ENCODE measurements around the gene BANP.
"Not testable (repeated sequence)": the region's sequence is repeated elsewhere in the genome, so short reads cannot be mapped to it uniquely, and the experiment has no call there.

Gene BANP

DNA sequence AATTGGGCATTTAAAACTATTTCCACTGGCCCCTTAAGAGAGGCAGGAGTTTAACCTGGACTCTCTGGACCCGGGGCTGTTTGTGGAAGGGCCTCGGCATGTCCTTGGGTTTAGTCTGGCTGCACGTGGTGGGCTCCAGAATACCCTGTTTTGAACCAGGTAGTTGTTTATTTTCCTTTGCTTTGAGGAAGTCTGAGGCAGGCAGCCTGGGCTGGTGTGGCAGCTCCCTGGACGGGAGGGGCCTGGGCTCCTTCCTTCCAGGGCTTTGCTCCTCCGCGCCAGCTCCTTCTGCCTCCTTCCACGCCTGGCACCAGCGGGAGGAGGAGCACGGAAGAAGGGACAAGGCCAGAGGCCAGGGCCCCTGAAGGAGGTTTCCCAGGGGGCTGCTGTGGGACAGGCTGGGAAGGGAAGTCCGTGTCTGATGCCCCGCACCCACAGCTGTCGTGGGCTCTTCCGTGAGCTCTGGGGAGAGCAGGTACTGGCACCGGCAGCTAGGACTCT is 15.5 kb downstream of the BANP start:
- DNase-seq: no peak

DNA sequence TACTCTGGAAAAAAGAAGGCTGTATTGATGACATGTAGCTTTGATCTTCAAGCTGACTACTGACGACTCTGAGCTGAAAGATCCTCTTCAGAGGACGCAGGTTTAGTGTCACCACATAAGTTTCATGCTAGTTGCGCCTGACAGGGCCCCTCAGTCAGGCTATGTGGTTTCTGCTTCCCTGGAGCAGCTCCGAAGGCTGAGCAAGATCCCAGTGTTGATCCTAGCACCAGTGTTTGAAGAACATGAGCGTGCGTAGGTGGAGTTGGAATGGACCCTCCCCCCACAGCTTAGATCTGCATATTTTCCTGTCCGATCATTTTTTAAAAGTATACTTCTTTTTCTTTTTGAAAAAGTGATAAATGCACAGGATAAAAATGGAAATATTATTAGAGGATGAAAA is 17.3 kb downstream of the BANP start:
- DNase-seq: no peak

DNA sequence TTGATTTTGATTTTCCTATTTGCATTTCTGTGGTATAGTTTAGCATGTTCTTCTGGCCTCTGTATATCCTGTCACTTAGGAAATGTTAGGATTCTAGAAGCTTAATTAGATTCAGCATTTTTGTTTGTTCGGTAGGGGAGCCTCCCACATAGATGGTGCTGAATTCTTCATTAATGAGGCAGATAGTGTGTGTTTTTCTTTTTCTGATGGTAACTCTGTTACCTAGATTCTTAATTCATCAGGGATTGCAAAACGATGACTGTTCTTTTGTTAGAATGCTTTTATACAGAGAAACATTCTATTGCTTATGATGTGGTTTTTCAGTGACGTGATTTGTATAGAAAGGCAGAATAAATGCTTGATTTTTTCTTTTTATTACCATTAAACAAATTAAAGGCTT is 19.0 kb downstream of the BANP start:
- DNase-seq: no peak

DNA sequence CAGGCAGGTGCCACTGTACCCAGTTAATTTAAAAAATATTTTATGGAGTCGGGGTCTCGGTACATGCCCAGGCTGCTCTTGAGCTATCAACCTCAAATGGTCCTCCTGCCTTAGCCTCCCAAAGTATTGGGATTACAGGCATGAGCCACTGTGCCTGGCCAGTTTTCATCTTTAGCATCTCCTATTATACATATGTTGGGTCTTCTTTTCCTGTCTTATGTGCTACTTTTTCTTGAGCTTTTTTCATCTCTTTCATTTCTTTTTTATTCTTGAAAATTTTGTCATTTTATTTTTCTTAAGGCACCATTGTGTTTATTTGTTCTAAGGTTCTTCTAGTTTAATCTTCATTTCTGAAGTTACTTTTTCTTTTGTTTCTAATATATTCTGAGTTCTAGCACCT is 20.7 kb downstream of the BANP start:
- no peak for DNase-seq

DNA sequence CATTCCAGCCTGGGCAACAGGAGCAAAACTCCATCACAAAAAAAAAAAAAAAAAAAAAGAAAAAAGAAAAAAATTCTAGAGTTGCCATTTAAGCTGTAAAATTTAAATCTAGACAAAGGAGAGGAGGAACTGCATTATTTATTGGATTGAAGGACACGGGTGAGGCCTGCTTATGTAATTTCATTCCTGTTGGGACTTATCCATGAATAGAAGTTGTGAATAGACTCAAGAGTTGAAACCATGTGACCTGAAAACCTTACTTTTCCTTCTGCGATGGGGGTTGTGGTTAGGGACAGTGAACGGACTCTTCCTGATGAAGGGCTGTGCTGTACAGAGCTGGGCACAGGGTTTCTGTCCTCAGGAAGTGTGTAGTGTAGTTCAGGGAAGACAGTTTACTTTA is 22.5 kb downstream of the BANP start:
- no peak for DNase-seq

DNA sequence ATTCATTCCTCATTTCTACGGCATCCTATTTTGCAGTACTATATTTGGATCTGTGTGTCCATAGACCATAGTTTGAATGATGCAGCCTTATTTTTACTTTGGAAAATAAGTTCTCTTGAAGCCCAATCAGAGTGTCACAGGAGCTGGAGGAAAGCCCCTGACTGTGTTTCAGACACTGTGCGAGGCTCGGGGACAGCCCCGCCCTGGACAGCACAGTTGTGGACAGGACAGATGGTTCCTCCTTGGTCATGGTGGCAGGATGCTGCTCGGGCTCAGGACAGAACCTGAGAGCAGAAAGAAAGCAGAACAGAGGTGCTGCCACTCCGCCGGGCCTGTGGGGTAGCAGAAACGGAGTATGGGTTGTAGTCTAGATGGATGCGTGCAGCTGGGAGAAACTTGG is 22.9 kb downstream of the BANP start:
- no peak for DNase-seq

DNA sequence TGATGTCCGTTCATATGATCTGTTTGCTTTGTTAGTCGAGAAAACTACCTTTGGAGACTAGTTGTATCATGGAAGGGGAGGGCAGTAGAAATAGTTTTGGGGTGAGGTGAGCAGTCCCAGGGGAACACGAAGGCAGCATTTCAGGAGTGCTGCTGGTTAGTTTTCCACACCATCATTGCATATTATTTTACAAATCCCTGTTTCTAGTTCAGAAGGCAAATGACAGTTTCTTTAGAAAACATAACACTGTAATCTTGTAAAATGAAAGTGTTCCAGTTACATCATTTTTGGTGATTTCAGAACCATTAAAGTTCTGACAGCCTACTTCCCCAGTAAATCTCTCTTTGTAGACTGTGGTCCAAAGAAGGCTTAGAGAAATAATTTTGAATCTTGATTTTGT is 25.4 kb downstream of the BANP start:
- DNase-seq: no peak

DNA sequence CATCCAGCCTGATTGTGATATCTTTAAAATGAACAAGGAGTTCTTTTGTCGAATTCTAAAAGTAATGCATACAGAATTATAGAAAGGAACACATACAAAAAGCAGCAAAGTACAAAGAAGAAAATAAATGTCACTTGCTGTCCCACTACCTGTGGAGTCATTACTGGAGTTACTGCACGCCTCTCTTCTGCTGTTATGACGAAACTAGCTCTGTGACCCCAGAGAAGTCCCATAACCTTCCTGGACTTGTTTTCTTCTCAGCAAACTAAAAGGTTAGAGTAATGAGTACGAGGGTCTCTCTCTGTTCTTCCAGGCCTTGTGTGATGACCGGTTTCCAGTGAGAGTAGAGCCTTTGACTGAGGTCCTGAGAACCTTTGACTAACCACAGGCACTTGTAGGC is 26.9 kb downstream of the BANP start:
- DNase-seq: no peak

DNA sequence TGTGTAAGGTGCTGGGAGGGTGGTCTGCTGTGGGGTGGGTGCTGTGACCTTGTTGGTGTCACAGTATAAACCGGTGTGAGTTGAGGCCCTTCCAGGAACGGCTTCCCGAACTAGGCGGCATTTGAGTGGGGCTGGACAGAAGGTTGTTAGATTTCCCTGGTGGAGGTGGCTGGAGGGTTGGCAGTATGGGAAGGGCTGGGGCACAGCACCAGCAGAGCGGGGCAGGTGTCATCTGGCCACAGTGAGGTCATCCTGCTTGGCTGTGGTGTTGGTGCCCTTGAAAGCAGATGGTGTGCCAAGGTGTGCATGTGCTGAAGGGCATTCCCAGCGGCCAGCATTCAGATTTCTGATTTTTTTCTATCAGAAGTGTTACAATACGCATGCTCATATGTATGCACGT is 28.1 kb downstream of the BANP start:
- DNase-seq: no peak

DNA sequence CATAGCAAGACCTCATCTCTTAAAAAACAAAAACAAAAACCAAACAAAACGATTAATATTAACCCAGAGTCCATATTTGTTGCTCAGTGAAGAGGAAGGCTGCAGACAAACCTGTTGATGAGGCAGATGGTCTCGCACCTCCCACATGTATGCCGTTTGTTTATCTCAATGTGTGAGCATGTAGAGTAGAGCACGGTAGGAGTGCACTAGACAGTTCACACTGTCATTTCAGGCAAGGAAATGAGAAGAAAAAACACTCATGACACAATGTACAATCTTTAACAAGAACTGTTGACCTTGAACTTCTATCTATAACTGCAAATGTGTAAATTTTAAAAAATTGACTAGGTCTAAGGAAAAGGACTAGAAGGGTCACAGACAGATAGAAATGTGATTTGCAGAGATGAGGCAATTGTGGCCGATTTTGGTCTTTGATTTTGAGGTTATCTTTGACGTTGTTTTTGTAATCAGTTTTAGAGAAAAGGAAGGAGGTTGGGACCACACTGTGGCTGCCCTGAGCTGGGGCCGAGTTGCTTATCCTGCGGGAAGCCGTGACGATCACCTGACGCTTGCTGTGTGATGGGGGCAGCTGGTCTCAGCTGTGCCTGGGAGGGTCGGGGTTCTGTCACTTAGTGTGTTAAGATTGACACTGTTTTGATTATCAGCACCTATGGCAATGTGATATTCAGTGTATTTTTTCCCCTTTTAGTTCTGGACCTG is 28.8 kb downstream of the BANP start:
- not testable (repeated sequence) for DNase-seq

DNA sequence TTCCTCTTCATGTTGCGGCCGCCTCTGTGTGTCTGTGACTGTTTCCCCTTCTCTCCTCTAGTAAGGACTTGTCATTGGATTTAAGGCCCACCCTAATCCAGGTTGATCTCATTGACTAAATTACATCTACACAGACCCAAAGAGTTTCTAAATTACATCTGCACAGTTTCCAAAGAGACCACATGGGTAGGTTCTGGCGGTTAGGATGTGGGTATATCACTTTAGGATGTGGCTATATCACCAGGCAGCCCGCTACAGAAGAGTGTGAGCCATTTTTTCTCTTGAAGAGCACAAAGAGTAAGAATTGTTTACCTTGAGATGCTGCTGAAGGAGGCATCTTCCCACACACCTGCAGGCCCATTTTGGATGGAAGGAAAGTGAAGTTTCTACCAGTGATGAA is 30.1 kb downstream of the BANP start:
- not testable (repeated sequence) for DNase-seq

DNA sequence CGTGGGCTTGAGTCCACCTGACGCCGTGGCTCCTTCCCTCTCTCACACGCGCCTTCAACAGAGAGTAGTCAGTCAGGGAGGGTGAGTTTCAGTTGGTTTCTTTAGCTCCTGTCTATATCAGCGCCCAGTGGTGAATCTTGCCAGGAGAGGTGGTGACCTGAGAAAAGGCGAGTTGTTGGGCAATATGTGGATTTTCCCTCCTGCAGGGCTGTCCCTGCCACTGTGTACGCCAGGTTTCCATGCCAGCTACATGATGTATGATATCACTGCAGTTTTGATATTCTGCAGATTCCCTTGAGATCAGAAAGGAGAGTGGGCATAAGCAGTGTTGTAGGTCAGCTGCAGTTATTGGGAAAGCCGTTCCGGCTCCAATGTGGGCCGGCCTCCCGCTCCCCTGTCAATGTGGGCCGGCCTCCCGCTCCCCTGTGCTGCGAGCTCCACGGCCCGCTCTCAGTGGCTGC is 31.4 kb downstream of the BANP start:
- no peak for DNase-seq

DNA sequence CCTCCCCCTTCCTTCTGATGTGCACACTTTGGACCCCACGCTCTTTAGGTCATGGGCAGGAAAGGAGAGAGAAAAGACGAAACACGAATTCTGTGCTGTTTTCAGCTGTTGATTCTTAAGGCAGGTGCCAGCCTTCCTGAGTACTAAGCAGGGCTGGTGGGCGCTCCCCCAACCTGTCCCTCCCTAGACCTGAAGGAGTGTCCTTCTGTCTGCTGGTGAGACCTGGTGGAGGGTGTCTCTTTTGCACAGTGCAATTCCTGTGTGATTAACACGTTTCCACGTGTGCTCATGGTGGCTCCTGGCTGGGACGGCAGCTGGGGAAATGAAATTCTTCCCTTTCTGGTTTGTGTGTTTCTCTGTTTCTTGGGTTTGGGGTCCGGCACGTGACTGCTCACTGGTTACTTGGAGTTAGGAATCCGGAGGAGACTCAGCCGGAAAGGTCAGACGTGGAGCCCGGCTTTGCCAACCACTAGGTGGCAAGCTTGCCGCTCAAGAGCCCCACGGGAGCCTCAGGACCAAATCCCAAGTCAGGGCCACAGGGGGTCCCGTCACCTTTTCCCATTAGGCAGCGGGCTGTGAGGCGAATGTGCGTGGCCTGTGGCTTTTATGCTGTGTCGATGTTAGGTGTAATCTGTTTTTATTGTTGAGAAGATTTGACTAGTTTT is 32.0 kb downstream of the BANP start:
- DNase-seq: not testable (repeated sequence)

DNA sequence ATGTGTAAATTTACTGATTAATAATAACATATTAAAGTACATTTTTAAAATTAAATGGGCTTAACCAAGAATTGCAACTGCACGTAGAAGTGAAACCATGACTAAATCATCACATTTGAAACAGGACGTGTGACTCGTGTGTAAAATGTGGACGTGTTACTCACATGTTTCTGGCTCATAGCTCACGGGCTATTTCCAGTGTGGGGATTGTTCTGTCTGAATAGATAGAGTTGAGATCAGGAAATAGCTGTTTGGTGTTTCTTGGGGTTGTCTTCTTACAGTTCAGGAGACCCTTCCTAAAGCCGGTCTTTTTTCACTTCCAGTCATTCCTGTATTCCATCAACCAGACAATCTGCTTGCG is 32.5 kb downstream of the BANP start:
- DNase-seq: not testable (repeated sequence)

DNA sequence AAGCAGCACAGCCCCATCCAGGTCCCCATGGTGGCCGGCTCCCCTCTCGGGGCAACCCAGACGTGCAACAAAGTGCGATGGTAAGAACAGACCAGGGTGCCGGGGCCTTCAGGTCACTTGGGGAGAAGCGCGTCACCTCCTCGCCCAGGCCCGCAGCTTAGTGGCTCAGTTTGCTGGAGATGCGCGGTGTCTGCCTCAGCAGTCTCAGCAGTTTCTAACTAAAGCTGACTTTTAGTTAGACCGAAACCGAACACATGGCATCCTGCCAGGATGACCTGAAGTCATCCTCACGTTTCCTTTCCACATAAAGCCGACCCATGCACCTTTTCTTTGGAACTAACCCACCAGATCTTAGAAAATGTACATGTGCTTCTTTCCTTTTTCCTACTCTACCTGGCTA is 32.9 kb downstream of the BANP start:
- not testable (repeated sequence) for DNase-seq

DNA sequence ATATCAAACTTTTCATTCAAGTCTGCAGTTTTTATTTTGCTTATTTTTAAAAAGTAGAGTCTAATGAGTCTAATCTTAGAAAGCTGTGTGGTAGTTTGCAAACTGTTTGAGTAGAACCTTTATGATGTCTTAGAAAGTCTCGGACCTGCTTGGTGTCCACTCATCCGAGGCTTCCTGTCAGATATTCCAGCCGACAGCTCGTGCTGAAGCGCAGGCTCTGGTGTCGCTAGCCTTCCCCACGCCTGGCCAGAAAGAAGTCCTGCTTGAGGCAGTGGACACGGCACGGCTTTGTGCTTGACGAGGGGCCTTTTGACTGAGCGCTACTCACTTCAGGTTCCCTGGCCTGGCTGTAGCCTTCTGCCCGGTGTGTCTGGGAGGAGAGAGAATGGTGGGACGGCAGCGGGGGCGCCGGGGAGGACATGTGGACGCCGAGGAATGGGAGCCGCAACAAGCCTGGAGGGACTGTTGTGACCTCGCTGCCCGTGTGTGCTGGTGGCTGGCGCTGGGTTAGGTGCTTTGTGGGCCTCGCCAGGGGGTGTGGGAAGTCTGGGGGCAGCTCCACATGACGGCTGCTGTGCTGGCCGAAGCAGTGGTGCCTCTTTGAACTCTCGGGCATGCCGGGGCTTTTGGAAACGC is 33.5 kb downstream of the BANP start:
- DNase-seq: no peak

DNA sequence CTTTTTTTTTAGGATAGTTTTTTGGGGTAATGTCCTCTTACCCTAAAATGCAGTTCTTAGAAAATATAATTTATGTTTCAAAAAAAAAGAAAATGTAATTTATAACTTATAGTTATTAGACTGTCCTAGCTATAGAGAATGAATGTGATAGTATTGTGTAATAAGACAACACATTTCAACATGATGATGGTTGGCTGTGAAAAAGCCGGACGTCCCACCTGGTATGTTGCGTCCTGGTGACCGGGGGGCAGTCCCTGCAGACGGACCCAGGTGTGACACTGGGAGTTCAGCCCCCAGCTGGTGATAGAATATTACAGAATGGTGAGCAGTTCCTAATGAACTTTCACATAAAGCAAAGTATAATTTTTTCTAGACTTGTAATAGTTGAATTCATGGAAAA is 34.3 kb downstream of the BANP start:
- not testable (repeated sequence) for DNase-seq

DNA sequence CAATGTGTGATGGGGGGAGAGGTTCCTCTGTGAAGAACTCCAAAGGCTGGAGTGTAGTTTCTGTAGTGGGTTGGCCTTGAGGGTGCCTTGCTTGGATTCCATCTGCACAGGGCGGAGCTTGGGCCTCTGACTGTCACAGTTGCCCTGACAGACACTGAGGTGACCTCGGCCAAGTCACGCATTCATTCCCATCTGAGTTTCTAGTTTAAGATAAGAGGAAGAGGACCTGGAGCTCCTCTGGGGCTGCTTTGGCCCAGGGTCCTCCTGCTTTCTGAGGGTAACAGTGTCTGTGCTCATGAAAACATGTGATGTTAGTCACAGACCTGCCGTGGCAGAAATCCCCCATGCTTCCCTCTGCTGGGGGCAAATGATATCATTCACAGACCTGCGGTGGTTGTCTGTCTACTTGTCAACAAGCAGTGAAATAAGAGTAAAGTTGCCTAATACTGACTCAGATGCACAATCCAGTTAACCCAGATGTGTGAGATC is 35.2 kb downstream of the BANP start:
- DNase-seq: not testable (repeated sequence)

DNA sequence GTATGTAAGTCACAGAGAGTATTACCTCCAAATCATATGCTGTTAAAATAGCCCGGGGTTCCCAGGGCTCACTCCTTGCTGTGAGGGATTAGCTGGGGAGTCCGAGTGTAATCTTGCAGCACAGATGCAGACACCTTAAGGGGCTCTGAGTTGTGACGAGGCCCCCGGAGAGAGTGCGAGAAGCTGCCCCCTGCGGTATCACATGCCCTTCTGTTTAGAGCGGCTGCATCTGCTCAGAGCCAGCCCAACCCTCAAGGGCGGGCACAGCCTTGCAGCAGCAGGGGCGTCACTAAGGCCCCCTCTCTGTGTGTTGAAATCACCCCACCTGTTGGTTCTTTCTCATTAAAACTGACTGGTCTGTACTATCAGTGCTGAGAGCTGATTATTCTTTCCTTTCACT is 37.4 kb downstream of the BANP start:
- not testable (repeated sequence) for DNase-seq

DNA sequence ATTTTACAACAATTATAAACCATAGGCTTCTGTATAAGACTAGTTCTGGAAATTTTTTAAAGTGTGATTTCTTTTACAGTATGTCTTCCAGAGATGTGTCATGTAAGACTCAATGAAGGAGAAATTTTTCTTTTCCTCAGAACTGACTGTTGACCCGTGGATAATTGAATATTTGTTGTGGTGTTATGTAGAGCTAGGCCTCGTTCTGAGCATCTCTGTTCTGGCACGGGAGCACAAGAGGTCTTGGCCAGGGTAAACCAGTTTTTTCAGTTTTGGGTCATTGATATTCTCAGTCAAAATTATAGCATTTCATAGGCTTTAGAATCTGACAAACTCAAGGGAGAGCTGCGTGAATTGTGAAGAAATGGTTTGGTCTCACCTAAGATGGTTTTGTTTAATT is 39.0 kb downstream of the BANP start:
- DNase-seq: not testable (repeated sequence)

DNA sequence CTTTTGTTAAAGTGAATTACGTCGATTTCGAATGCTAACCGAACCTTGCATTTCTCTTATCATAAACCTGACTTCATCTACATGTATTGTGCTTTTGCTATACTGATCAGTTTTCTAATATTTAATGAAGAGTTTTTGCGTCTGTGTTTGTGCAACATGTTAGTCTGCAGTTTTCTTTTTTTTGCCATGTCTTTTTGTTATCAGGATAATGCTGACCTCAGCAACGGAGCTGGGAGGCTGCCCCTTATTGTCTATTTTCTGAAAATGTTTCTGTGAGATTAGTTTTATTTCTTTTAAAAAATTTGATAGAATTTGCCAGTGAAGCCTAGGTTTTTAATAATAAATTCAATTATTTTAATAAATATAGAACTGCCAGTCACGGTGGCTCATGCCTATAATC is 40.9 kb downstream of the BANP start:
- DNase-seq: not testable (repeated sequence)

DNA sequence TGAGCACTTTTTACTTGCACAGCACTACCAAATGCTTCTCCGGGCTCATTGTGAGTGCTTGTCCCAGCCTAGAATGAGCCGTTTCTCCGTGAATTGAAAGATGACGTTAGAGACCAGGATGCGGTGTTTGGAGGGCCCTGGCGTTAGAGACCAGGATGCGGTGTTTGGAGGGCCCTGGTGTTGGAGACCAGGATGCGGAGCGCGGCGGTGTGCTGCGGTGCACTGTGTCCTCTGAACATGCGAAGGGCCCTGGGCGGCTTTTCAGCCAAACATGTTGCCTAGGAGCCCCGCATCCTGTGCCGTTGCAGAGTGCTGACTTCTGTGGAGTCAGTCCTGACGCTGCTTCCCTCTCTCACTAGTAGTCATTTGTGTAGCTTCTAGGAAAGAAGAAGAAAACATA is 42.7 kb downstream of the BANP start:
- no peak for DNase-seq

DNA sequence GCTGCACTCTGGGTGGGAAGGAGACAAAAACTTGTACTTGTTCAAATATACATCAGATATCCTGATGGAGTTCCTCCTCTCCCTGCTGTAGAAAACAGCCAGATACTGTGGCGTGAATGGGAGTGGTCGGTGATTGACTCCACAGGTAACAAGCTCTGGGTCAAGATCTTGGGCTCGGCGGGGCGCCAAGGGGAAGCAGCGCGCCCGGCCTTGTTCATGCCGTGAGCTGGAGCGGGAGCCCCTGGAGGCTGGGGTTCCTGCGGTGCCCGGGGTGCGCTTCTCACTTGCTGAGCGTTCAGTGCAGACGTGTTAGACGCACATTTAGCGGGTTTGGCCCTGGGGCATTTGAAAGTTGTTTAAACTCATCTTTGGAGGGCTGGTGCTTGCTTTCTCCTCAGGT is 44.4 kb downstream of the BANP start:
- no peak for DNase-seq

Measured in NCI-H1048 (cell line).